HG02623 (cell line): Measurements from ENCODE around the gene MRPL54.
"Not testable (repeated sequence)": the region's sequence is repeated elsewhere in the genome, so short reads cannot be mapped to it uniquely, and the experiment has no call there.

Source experiments
- ATAC-seq: cut with Tn5 transposase; IDR thresholded peaks from one replicate; pipeline ENCODE4 v1.9.1; 2021; ENCODE audit warnings: moderate library complexity; ENCODE audit not compliant: unreplicated experiment

MRPL54 gene

DNA sequence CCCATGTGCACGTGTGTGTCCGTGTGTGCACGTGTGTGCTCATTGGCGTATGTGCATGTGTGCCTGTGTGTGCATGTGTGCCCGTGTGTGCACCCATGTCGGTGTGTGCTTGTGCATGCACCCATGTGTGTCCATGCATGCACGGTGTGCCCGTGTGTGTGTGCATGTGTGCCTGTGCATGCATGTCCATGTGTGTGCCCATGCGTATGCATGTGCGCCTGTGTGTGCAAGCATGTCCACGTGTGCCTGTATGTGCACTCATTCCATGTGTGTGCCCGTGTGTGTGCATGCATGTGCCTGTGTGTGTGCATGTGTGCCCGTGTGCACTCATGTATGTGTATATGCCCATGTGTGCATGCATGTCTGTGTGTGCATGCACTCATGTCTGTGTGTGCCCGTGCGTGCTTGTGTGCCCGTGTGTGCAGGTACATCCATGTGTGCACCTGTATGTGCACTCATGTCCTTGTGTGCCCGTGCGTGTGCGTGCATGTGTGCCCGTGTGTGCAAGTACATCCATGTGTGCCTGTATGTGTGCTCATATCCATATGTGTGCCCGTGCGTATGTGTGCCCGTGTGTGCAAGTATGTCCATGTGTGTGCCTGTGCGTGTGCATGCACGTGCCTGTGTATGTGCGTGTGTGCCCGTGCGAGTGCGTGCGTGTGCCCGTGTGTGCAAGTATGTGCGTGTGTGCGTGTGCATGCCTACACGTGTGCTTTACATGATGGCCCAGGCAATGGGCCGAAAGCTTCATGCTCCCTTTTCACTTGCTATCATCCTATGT is 45.3 kb downstream of the MRPL54 start:
- no peak for ATAC-seq

DNA sequence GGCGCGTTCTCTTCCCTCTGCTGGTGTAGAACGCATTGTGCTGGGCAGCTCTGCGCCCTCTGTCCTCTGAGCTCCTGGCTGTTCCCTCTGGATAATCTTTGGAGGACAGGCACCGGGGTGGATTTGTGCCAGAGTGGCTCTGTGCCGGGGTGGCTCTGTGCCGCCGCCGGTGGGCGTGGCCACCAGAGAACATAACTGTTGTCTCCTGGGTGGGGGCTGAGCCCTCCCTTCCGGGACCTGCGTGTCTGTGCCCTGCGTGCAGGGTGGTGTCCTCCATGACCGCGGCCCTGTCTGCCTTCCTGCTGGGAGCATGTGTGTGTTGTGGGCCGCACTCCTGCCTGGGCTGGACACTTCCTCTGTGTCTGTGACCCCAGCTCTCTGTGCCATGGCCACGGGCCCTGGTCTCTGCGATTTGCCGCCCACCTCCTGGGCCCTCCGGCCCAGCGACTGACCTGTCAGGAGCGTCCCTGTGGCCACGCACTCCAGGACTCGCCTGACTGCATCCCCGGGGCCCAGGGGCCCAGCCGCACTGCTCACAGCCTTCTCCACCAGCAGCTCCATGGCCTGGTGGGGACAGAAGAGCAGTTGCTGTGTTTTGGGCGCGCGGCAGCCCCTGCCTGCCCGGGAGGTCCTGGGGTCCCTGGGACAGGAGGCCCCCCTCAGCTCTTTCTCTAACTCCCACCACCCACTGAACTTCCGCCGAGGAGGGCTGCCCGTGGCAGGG is 46.1 kb downstream of the MRPL54 start:
- ATAC-seq, result no peak

DNA sequence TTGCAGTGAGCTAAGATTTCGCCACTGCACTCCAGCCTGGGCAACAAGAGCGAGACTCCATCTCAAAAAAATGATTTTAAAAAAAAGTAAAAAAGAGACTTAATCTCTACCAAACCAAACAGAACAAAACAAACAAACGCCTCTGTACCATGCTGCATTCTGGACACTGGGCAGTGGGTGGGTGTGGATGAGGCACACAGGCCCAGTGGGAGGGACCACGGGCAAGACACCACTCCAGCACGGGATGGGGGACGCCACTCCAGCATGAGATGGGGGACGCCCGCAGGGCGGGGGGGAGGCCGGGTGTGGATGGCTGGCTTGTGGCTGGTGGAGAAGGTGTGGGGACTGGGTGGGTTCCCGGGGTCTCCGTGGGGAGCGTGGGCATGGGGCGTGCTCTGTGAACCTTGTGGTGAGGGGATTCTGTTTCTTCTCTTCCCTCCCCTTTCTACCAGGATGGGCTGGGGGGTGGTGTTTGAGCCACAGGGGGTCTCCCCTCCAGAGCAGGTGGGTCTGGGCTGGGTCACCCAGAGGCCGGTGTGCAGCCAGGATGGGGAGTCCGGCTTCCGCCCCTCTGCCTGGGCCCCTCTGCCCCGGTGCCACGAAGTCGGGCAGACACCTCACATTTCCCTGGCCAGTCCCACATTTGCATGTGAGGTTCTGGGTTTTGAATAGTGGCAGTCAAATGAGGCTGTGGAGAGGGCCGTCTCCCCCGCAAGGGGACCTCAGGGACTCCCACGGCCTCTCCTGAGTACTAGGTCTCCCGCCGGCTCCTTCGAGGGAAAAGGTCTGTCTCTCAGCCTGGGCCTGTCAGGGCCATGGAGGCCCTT is 47.6 kb downstream of the MRPL54 start:
- ATAC-seq, result no peak

DNA sequence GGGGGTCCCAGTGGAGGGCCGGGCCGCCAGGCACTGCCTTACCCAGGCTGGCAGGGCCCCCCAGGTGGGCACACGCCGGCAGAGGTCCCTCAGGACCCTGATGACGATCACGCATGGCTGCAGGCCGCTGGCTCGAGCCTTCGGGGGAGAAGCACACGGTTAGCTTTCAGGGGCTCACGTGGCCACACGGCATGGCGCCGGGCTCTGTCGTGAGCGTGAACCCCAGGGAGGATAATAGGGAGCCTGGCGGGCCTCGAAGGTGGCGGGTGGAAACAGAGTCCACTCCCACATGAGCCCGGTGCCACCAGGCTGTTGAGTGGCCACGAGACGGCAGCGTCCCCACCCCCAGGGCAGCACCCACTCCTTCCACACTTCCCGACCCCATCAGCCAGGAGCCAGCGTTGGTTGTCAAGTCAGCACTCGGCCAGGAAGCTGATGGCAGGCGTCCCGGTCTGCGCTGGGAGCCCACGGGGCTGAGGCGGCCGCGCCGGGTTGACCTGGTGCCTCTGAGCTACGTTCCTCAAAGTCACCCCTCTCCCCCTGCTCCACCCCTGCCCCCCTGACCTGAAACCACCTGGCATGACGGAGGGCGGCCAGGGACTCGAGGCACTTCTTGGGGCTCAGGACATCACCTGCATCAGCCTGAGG is 48.4 kb downstream of the MRPL54 start:
- ATAC-seq, result no peak

DNA sequence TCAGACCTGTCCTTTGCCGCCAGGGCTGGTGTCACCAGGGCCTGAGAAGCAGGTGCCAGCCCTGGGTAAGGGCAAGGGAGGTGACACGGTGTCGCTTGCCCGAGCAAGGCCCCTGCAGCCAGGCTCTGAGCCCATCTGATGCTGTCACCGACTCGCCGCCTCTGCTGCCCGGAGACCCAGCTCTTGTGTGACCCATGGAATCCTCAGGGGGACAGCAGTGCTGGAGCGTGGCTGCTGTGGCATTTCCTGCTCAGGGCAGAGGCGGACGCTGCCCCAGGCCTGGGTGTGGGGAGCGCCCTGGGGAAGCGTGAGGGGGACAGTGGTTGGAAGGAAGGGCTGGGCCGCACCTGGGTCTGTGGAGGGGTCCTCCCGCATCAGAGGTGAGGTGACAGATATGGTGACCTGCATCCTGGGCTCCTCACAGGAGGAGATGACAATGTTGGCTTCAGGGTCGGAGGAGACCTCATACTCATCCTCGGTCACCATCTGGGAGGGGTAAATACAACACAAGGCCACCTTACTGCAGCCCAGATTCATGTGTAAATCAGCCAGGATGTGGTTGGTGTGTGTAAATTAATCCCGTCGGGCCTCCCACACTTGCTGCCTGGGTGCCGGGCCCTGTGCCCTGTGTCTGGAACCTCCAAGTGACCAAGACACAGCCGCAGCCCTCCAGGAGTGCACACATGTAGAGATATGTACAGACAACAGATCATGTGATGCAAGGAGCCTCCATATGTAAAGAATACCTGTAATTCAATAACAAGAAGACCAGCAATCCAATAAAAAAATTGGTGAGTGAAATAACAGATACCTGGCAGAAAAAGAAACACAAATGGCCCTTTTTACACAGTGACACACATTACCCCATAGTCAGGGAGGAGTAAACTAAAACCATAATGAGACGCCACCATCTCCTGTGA is 51.3 kb downstream of the MRPL54 start:
- ATAC-seq, result no peak

DNA sequence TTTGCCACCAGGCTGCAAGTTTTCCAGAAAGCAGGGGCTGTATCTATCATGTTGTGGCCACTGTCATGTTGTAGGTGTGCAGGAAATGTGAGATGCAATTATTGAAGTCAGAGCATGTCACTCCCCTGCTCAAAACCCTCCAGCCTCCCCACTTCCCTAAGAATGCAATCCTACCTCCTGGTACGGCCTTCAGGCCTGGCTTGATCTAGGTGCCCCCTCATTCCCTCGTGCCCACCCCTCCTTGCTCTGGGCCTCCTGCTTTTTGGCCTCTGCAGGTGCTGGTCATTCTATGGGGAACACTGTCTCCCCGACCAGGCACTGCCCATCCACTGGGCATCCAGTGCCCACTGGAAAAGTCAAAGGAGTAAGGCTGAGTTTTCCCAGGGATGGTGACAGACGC is 52.2 kb downstream of the MRPL54 start:
- ATAC-seq, result no peak

DNA sequence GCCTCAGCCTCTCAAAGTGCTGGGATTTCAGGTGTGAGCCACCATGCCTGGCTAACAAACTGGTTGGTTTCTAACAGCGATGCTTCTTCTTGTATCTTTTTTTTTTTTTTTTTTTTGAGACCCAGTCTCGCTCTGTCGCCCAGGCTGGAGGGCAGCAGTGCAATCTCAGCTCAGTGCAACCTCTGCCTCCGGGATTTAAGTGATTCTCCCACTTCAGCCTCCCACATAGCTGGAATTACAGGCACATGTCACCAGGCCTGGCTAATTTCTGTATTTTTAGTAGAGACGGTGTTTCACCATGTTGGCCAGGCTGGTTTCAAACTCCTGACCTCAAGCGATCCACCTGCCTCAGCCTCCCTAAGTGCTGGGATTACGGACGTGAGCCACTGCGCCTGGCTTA is 53.7 kb downstream of the MRPL54 start:
- not testable (repeated sequence) for ATAC-seq

DNA sequence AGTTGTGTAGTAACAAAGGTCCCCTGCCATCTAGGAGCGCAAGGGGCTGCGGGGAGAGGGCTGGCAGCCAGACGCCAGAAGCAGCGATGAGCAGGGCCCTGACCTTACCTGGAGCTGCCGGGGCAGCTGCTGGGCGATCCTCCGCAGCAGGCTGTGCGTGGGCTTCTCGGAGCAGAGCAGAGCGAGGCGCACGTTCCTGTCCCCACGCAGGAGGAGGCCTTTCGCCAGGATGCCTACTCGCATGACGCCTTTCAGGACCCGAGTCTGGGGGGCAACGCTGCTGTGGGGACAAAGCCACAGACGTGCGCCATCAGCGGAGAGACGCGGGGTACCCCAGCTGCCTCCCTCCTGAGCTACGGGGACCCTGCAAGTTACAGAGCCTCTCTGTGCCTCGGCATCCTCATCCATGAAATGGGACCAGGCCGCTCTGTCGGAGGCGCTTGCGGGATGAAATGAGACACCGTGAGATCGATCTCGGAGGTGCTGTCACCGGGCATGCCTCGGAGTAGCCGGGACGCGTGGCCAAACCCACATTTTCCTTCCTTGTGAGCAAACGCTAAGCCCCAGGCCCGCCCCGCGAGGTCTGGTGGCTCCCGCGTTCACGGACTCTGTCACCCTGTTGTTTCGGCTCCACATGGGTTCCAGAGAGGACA is 54.2 kb downstream of the MRPL54 start:
- ATAC-seq, result no peak
